OCI-LY3 (cell line): Measurements from ENCODE around the gene CAVIN2.
"Not testable (repeated sequence)": the region's sequence is repeated elsewhere in the genome, so short reads cannot be mapped to it uniquely, and the experiment has no call there.

ENCODE experiments used
- H2AFZ ChIP-seq: fragments of 200-600, 300-600 bp; shearing (Covaris generic); 2 replicates; pipeline ENCODE4 v1.6.0; 2014; ENCODE audit warnings: antibody characterized with exemption, low read depth, low read length
- H3K27ac ChIP-seq: fragments of 200-600, 300-600 bp; sonication (generic); 2 replicates; pipeline ENCODE4 v1.5.1; 2014; ENCODE audit warnings: mild to moderate bottlenecking, low read length, moderate library complexity, mixed read lengths
- H3K27me3 ChIP-seq: fragments of 200-600, 300-600 bp; sonication (generic); 2 replicates; pipeline ENCODE4 v1.6.1; 2014; ENCODE audit warnings: low read depth, low read length, mixed read lengths
- H3K36me3 ChIP-seq: fragments of 200-600, 300-600 bp; sonication (generic); replicated peaks from 2 replicates; pipeline ENCODE3; 2014; ENCODE audit warnings: low read depth, low read length, mixed read lengths
- H3K4me1 ChIP-seq: fragments of 300-600, 200-600 bp; sonication (generic); 2 replicates; pipeline ENCODE4 v1.6.1; 2014; ENCODE audit warnings: low read length, mixed read lengths
- H3K4me2 ChIP-seq: fragments of 200-600, 300-600 bp; sonication (generic); 2 replicates; pipeline ENCODE4 v1.6.1; 2014; ENCODE audit warnings: low read length, mixed read lengths
- H3K4me3 ChIP-seq: fragments of 300-600, 200-600 bp; sonication (generic); 2 replicates; pipeline ENCODE4 v1.5.1; 2014; ENCODE audit warnings: antibody characterized with exemption, mild to moderate bottlenecking, low read length, moderate library complexity
- H3K79me2 ChIP-seq: fragments of 300-600, 200-600 bp; shearing (Covaris generic); 2 replicates; pipeline ENCODE4 v1.6.1; 2014; ENCODE audit warnings: mild to moderate bottlenecking, low read length, mixed read lengths
- H3K9ac ChIP-seq: fragments of 300-600, 200-600 bp; shearing (Covaris generic); 2 replicates; pipeline ENCODE4 v1.6.0; 2014; ENCODE audit warnings: mild to moderate bottlenecking, low read length, moderate library complexity
- H3K9me3 ChIP-seq: fragments of 200-600, 300-600 bp; shearing (Covaris generic); 2 replicates; pipeline ENCODE4 v1.6.1; 2014; ENCODE audit warnings: low read length, mixed read lengths; ENCODE audit not compliant: insufficient read depth
- H4K20me1 ChIP-seq: fragments of 200-600, 300-600 bp; sonication (generic); 2 replicates; pipeline ENCODE4 v1.6.1; 2016; ENCODE audit warnings: low read length, mixed read lengths; ENCODE audit not compliant: insufficient read depth
- EZH2phosphoT487 ChIP-seq: fragments of 200-600 bp; shearing (Covaris generic); IDR thresholded peaks from 2 replicates; pipeline ENCODE4 v1.6.1; 2018; ENCODE audit warnings: antibody characterized with exemption, mixed run types, low read depth
- TF ChIP-seq, protein P1 (sequence below): fragments of 200-600, 300-600 bp; sonication (generic); IDR thresholded peaks from 2 replicates; pipeline ENCODE4 v1.5.1; 2014; ENCODE audit warnings: antibody characterized with exemption, low read length, low read depth

Gene CAVIN2

DNA sequence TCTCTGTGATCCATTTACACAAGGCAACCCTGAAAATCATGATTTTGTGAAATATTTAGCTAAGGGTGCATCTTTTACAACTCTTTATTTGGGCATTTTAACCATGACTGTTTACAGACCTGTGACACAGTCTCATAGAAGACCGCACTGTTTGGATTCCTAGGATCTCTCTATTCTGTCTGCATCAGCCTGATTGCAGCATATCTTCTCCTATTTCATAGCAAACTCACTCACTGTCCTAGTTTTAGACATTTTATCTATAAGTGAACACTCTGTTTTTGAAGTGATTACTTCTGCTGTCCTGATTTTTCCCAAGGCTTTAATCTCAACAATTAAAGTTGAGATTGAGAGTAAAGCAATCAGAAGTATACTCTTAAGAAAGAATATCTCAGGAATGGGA is 56.2 kb downstream of the CAVIN2 start:
- Histone ChIP-seq H3K4me3 (no peak overlapping the region), H3K36me3 (no peaks in the 10 kb centered on the region), H3K27me3 (peaks cover 5% of the 10 kb centered on the region; the same call in 1 of the 2 replicates), H3K9ac (no peak overlapping the region), H2AFZ (no peak overlapping the region), H3K27ac (no peak overlapping the region), H3K9me3 (no peaks in the 10 kb centered on the region), H3K4me2 (no peak overlapping the region), H3K4me1 (peaks cover 22% of the 10 kb centered on the region), H3K79me2 (no peaks in the 10 kb centered on the region), H4K20me1 (no peaks in the 10 kb centered on the region)
- TF ChIP-seq, protein P1, sequence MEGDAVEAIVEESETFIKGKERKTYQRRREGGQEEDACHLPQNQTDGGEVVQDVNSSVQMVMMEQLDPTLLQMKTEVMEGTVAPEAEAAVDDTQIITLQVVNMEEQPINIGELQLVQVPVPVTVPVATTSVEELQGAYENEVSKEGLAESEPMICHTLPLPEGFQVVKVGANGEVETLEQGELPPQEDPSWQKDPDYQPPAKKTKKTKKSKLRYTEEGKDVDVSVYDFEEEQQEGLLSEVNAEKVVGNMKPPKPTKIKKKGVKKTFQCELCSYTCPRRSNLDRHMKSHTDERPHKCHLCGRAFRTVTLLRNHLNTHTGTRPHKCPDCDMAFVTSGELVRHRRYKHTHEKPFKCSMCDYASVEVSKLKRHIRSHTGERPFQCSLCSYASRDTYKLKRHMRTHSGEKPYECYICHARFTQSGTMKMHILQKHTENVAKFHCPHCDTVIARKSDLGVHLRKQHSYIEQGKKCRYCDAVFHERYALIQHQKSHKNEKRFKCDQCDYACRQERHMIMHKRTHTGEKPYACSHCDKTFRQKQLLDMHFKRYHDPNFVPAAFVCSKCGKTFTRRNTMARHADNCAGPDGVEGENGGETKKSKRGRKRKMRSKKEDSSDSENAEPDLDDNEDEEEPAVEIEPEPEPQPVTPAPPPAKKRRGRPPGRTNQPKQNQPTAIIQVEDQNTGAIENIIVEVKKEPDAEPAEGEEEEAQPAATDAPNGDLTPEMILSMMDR: no peak
- no peak for TF ChIP-seq EZH2phosphoT487

DNA sequence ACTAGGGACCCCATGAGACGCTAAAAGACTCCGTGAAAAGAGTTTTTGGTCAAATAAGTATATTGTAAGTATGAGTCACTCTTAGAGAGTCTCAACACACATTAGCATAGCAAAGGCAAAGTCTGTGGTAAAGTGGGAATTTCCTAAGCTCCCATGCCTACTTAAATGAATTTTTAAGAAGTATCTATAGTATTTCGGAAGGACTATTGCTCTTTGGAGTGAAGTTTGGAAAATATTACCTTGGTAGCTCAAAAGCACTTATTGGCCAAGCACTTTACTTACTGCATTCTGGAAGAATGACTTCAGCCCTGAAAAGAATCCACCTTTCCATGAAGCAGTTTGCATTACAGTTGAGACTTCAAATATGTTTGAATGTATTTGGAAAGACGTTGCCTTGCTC is 57.1 kb downstream of the CAVIN2 start:
- no peaks in the 10 kb centered on the region for H3K9me3 ChIP-seq
- H3K4me2 ChIP-seq: no peak overlapping the region
- H3K27ac ChIP-seq: no peak overlapping the region
- H3K27me3 ChIP-seq: peaks cover 5% of the 10 kb centered on the region; the same call in 1 of the 2 replicates
- no peaks in the 10 kb centered on the region for H3K79me2 ChIP-seq
- no peak overlapping the region for H2AFZ ChIP-seq
- H3K36me3 ChIP-seq: no peaks in the 10 kb centered on the region
- H4K20me1 ChIP-seq: no peaks in the 10 kb centered on the region
- no peak overlapping the region for H3K4me3 ChIP-seq
- H3K4me1 ChIP-seq: peaks cover 22% of the 10 kb centered on the region
- no peak for TF ChIP-seq EZH2phosphoT487
- TF ChIP-seq, protein P1: no peak
- no peak overlapping the region for H3K9ac ChIP-seq

DNA sequence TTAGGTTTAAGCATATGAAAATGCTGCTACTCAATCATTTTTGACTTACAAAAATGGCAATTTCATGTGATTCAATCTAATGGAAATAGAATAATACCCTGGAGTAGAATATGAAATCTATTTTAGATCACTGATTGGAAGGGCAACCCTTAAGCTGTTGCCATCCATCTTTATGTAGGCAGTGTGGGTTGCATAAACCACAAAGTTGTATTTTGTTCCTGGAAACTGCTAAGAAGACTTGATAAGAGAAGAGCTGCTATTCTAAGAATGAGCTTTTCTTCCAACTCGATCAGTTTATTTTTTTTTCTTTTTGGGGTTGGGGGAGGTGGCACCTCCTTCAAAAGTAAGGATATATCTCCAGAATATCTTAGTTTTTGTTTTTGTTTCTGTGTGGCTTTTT is 60.2 kb downstream of the CAVIN2 start:
- TF ChIP-seq, protein P1: no peak
- TF ChIP-seq EZH2phosphoT487: no peak
- Histone ChIP-seq H3K4me1 (peaks cover 28% of the 10 kb centered on the region), H3K9me3 (no peaks in the 10 kb centered on the region), H3K27me3 (peaks cover 3% of the 10 kb centered on the region; the same call in 1 of the 2 replicates), H3K27ac (no peak overlapping the region), H3K4me2 (no peak overlapping the region), H2AFZ (no peak overlapping the region), H3K9ac (no peak overlapping the region), H3K79me2 (no peaks in the 10 kb centered on the region), H4K20me1 (no peaks in the 10 kb centered on the region), H3K4me3 (no peak overlapping the region), H3K36me3 (no peaks in the 10 kb centered on the region)

DNA sequence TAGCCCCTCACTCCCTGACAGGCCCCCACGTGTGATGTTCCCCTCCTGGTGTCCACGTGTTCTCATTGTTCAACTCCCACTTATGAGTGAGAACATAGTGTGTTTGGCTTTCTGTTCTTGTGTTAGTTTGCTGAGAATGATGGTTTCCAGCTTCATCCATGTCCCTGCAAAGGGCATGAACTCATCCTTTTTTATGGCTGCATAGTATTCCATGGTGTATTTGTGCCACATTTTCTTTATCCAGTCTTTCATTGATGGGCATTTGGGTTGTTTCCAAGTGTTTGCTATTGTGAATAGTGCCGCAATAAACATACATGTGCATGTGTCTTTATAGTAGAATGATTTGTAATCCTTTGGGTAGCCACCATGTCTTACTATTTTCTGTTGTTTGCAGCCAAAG is 61.2 kb downstream of the CAVIN2 start:
- not testable (repeated sequence) for H3K4me3 ChIP-seq, H2AFZ ChIP-seq, H4K20me1 ChIP-seq, H3K27ac ChIP-seq, H3K9ac ChIP-seq, H3K79me2 ChIP-seq, H3K4me2 ChIP-seq, H3K36me3 ChIP-seq, H3K27me3 ChIP-seq, H3K9me3 ChIP-seq
- peaks cover 28% of the 10 kb centered on the region for H3K4me1 ChIP-seq
